Subcutaneous adipose tissue (tissue), 4 donors: ENCODE measurements around the gene PSMC6. TPM values are rescaled to one million over a fixed set of nuclear protein-coding genes. Genes with fewer than 3 reads are reported as not detected.

Source experiments
- CTCF ChIP-seq: fragments of 450-650 bp; IDR thresholded peaks from one replicate; pipeline ENCODE4 v1.5.1; 2016; ENCODE audit warnings: low read depth, mild to moderate bottlenecking, control low read depth, antibody characterized with exemption, moderate library complexity
- total RNA-seq, 4 donors: library from RNA; depleted of rRNA; stranded (reverse); fragments of >200 nt; gene quantifications; one replicate each; pipeline ENCODE4 v1.1.0, GENCODE V29; 2016

Gene PSMC6
- total RNA-seq: 100 to 1,000 TPM in 1 of 4 donors, 10 to 100 TPM in 3; 73.9 to 109 (median 90.9) TPM

GRCh38 chr14:52706724-52707706 is at the start of gene PSMC6:
Gene PSMC6, plus strand, starts transcription at chr14:52707200. Its CDS starts 20 bp downstream, at chr14:52707220.
- TF ChIP-seq CTCF: no peak

- no peak for TF ChIP-seq CTCF
Observed at GRCh38 chr14:52660325-52660724, 46.7 kb upstream of the PSMC6 start.

- TF ChIP-seq CTCF: no peak
Observed at GRCh38 chr14:52660832-52661231, 46.2 kb upstream of the PSMC6 start.

GRCh38 chr14:52661314-52661713 is 45.7 kb upstream of the PSMC6 start:
- TF ChIP-seq CTCF: no peak

- TF ChIP-seq CTCF: no peak
Observed at GRCh38 chr14:52663850-52664249, 43.1 kb upstream of the PSMC6 start.

- TF ChIP-seq CTCF: no peak
Observed at GRCh38 chr14:52678591-52678990, 28.4 kb upstream of the PSMC6 start.

- TF ChIP-seq CTCF: no peak
Observed at GRCh38 chr14:52683985-52684520, 22.9 kb upstream of the PSMC6 start.
